ENCODE measurements around the gene TESK2. TPM values are rescaled to one million over a fixed set of nuclear protein-coding genes. Genes with fewer than 3 reads are reported as not detected.
"Not testable (repeated sequence)": the region's sequence is repeated elsewhere in the genome, so short reads cannot be mapped to it uniquely, and the experiment has no call there.

The TESK2 gene
- polyA plus RNA-seq, 1 of the 3 experiments (the other 2 are of a cell fraction): 1.3 TPM

GRCh38 chr1:45521413-45522323 is 30.7 kb upstream of the TESK2 start, which contains the start of gene PRDX1 (continued):
- TF ChIP-seq, protein P1, sequence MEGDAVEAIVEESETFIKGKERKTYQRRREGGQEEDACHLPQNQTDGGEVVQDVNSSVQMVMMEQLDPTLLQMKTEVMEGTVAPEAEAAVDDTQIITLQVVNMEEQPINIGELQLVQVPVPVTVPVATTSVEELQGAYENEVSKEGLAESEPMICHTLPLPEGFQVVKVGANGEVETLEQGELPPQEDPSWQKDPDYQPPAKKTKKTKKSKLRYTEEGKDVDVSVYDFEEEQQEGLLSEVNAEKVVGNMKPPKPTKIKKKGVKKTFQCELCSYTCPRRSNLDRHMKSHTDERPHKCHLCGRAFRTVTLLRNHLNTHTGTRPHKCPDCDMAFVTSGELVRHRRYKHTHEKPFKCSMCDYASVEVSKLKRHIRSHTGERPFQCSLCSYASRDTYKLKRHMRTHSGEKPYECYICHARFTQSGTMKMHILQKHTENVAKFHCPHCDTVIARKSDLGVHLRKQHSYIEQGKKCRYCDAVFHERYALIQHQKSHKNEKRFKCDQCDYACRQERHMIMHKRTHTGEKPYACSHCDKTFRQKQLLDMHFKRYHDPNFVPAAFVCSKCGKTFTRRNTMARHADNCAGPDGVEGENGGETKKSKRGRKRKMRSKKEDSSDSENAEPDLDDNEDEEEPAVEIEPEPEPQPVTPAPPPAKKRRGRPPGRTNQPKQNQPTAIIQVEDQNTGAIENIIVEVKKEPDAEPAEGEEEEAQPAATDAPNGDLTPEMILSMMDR (IDR thresholded peaks at IDR 0.05): peak; percentile 25; the same call in 1 of the 2 replicates
- no peak for TF ChIP-seq USF2 (IDR thresholded peaks at IDR 0.05; ENCODE audit: borderline replicate concordance, low read depth, low read length)
- no peak for TF ChIP-seq RAD21 (IDR thresholded peaks at IDR 0.05; ENCODE audit: low read length)
- TF ChIP-seq RCOR1 (IDR thresholded peaks at IDR 0.05; ENCODE audit: low read length): peak; percentile 80
- peak; percentile 31; the same call in 1 of the 2 replicates for TF ChIP-seq MXI1 (IDR thresholded peaks at IDR 0.05; ENCODE audit: low read depth, low read length)
- no peak for TF ChIP-seq MEF2A (IDR thresholded peaks at IDR 0.05; ENCODE audit: borderline replicate concordance, low read depth)
- no peak for TF ChIP-seq RXRA (IDR thresholded peaks at IDR 0.05; ENCODE audit: borderline replicate concordance, low read depth)
- TF ChIP-seq, protein P2, sequence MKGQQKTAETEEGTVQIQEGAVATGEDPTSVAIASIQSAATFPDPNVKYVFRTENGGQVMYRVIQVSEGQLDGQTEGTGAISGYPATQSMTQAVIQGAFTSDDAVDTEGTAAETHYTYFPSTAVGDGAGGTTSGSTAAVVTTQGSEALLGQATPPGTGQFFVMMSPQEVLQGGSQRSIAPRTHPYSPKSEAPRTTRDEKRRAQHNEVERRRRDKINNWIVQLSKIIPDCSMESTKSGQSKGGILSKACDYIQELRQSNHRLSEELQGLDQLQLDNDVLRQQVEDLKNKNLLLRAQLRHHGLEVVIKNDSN (IDR thresholded peaks at IDR 0.05; ENCODE audit: borderline replicate concordance, low read depth): no peak
- no peak for TF ChIP-seq GABPA (IDR thresholded peaks at IDR 0.05; ENCODE audit: low read depth)
- no peak for TF ChIP-seq EZH2phosphoT487 (IDR thresholded peaks at IDR 0.05; ENCODE audit: borderline replicate concordance, low read depth)
- TF ChIP-seq ELF1 (IDR thresholded peaks at IDR 0.05): peak; percentile 19; the same call in 1 of the 2 replicates

DNA sequence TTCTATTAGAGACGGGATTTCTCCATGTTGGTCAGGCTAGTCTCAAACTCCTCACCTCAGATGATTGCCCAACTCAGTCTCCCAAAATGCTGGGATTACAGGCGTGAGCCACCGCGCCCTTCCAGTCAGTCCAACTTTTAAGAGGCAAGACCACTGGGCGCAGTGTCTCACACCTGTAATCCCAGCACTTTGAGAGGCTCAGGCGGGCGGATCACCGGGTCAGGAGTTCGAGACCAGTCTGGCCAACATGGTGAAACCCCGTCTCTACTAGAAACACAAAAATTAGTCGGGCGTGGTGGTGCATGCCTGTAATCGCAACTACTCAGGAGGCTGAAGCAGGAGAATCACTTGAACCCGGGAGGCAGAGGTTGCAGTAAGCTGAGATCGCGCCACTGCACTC is 28.8 kb upstream of the TESK2 start:
- Histone ChIP-seq H3K36me3 (replicated peaks in 1 of 2; ENCODE audit: control insufficient read depth in 1 of 2, insufficient read depth in 2 of 2, low read length in 1 of 2) (peaks cover 23 to 41% of the 10 kb centered on the region in 2 experiments), H3K4me2 (peak overlapping the region; percentile 90), H3K4me1 (ENCODE audit: control insufficient read depth in 1 of 2, insufficient read depth in 2 of 2, low read depth in 1 of 2, low read length in 1 of 2) (peaks cover 6 to 15% of the 10 kb centered on the region in 2 experiments; a peak in 3 of 4 replicates), H3K79me2 (ENCODE audit: insufficient read depth) (peaks cover 69% of the 10 kb centered on the region), H4K20me1 (ENCODE audit: insufficient read depth) (peaks cover 39% of the 10 kb centered on the region), H3K4me3 (ENCODE audit: low read depth in 2 of 2, low read length in 1 of 2) (peak overlapping the region in 1 of 2 experiments; percentile 91; a peak in 2 of 4 replicates), H3K9ac (peak overlapping the region; percentile 2; the same call in 1 of the 2 replicates)
- H2AFZ ChIP-seq (ENCODE audit: low read depth); H3K27ac ChIP-seq (ENCODE audit: low read depth in 2 of 2, low read length in 1 of 2); H3K9me2 ChIP-seq; H3K27me3 ChIP-seq (ENCODE audit: insufficient read depth); H3F3A ChIP-seq (replicated peaks; ENCODE audit: insufficient read depth); DNase-seq; H3K9me3 ChIP-seq: not testable (repeated sequence)
- ChIA-PET CTCF (interaction anchor here (1.1 to 3.6 kb wide), 3 partner anchors 10 to 50 kb away, joined by 3 to 18 read pairs (median 3); no protein-coding TSS in a partner anchor), POLR2A (interaction anchor here (2.9 kb wide), 1 partner anchor 31 kb away, joined by 47 read pairs; the partner anchor contains the start of gene AKR1A1)
- WGBS (ENCODE audit: low lambda C conversion rate): 69% methylated on average over 16 of the region's 16 CpGs
